ENCODE measurements around the gene RPS25. TPM values are rescaled to one million over a fixed set of nuclear protein-coding genes. Genes with fewer than 3 reads are reported as not detected.
"Not testable (repeated sequence)": the region's sequence is repeated elsewhere in the genome, so short reads cannot be mapped to it uniquely, and the experiment has no call there.

Gene RPS25
- total RNA-seq, 6 experiments from 2014 or later, result 326 to 822 (median 376) TPM

DNA sequence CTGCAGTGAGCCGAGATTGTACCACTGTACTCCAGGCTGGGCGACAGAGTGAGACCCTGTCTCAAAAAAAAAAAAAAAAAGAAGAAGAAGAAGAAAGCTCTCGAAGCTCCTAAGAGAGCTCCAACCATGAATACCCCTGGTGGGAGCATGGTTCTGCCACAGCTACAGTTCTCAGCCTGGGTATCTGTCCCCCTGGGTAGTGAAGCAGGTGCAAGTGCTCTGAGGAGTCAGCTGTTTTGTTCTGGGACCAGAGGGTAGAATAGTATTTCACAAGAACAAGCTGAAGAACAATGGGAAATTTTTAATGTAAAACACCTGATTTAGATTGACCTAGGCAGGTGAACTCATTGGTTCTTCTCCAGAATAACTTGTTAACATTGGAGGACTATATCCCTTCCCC lies 43.1 kb upstream of the RPS25 start:
- Histone ChIP-seq H3K9me3 (no peaks in the 10 kb centered on the region), H3K27me3 (no peaks in the 10 kb centered on the region), H3K4me3 (no peak overlapping the region), H3K27ac (no peak overlapping the region), H3K4me1 (peaks cover 0 to 18% (median 3%) of the 10 kb centered on the region in 4 donors), H3K36me3 (no peaks in the 10 kb centered on the region)
- DNase-seq, result no peak
- WGBS (ENCODE audit: insufficient coverage, low coverage, low lambda C conversion rate, missing lambda C conversion rate), result 93% methylated on average over 3 of the region's 3 CpGs
- TF ChIP-seq CTCF (IDR thresholded peaks at IDR 0.05), result no peak
- no peak for TF ChIP-seq POLR2A (IDR thresholded peaks at IDR 0.05)
- intact Hi-C loops (cut with DNase I), result no loop called here
- no peak for ATAC-seq

- H3K27me3 ChIP-seq; H3K27ac ChIP-seq; H3K4me3 ChIP-seq; DNase-seq; H3K9me3 ChIP-seq; ATAC-seq; intact Hi-C loops (cut with DNase I): not testable (repeated sequence)
- 76% methylated on average over 5 of the region's 35 CpGs for WGBS (ENCODE audit: insufficient coverage, low coverage, low lambda C conversion rate, missing lambda C conversion rate)
- peaks cover 3 to 10% (median 8%) of the 10 kb centered on the region in 4 donors for H3K36me3 ChIP-seq
- peaks cover 0 to 28% (median 3%) of the 10 kb centered on the region in 4 donors for H3K4me1 ChIP-seq
Observed at GRCh38 chr11:119059128-119059527, 41.0 kb upstream of the RPS25 start.

- H3K4me3 ChIP-seq, result peak within 1 kb of the TSS; percentile 95 to 99 (median 98)
- WGBS (ENCODE audit: insufficient coverage, low coverage, low lambda C conversion rate, missing lambda C conversion rate), result 0% methylated on average over 10 of the region's 79 CpGs
- peak within 1 kb of the TSS; percentile 58 to 83 (median 79) for H3K27ac ChIP-seq
- peaks cover 10 to 30% (median 19%) of the 10 kb centered on the region in 4 donors for H3K36me3 ChIP-seq
- intact Hi-C loops (cut with DNase I), result no loop called here
- H3K4me1 ChIP-seq, result peaks cover 0 to 19% (median 3%) of the 10 kb centered on the region in 4 donors
- no peaks in the 10 kb centered on the region for H3K9me3 ChIP-seq
- H3K27me3 ChIP-seq, result no peaks in the 10 kb centered on the region
- TF ChIP-seq POLR2A (IDR thresholded peaks at IDR 0.05), result peak; percentile 92
- peak in 3 of 4 donors; percentile 16 to 24 (median 24) for TF ChIP-seq CTCF (IDR thresholded peaks at IDR 0.05)
- ATAC-seq, result peak; percentile 96 to 98 (median 96)
- peak; percentile 99 for DNase-seq
Observed at GRCh38 chr11:119057000-119057769, 39.0 kb upstream of the RPS25 start, which contains the start of gene HYOU1. Gene HYOU1 (minus strand): TSS chr11:119057205. CDS start chr11:119056160, 1,045 bp downstream.

DNA sequence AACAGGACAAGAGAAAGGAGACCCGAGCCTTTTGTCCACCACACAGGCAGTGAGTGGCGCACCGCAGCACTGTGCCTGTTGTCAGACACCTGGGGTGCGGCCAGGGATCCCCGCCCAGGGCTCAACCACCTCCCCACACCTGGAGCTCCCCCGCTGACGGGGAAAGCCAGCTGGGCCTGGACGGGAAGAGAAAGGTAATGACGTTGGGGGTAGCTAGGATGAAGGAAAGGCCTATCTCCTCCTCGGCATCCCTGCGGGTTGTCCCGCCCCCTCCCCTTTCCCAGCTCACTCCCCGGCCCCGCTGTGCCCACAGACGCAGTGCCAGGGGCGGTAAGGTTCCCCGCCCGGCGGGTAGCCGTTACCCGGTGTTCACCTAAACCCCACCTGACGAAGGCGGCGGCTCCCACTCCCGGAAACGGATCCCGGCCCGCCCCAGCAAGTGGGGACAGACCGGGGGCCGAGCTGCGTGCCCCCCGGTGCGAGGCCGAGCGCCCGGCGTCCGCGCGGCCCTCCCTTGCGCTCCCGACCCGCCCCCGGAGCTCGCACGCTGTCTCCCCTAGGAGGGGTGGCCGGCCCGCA lies 38.4 kb upstream of the RPS25 start:
- WGBS (ENCODE audit: insufficient coverage, low coverage, low lambda C conversion rate, missing lambda C conversion rate), result 0% methylated on average over 10 of the region's 48 CpGs
- TF ChIP-seq POLR2A (IDR thresholded peaks at IDR 0.05) (no peak), CTCF (IDR thresholded peaks at IDR 0.05) (no peak)
- peak in 2 of 4 donors; percentile 0 to 1 for ATAC-seq
- H3K36me3 ChIP-seq, result peaks cover 10 to 37% (median 25%) of the 10 kb centered on the region in 4 donors
- peak overlapping the region; percentile 47 to 83 (median 58) for H3K27ac ChIP-seq
- DNase-seq, result peak in 2 of 3 donors; percentile 50 to 63
- H3K27me3 ChIP-seq, result no peaks in the 10 kb centered on the region
- H3K4me3 ChIP-seq, result peak overlapping the region; percentile 95 to 99 (median 98)
- H3K9me3 ChIP-seq, result no peaks in the 10 kb centered on the region
- intact Hi-C loops (cut with DNase I), result no loop called here
- peaks cover 0 to 19% (median 3%) of the 10 kb centered on the region in 4 donors for H3K4me1 ChIP-seq

DNA sequence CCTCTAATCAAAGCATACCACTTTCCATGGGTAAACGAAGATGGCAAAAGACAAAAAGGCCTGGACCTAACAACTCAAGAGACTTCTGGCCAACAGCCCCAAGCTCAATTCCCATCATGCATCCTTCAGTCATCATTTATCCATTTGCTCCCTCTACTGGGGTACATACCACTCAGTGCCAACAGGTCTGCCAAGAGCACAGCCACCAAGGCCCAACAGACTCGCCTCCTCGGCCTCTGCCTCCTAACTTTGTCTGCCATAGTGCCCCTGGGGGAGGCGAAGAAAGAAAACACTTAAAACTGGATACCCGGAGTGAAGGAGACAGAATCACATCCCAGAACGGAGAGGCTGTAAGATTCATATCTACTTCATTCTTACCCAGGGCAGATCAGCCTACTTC lies 37.8 kb upstream of the RPS25 start:
- H3K4me1 ChIP-seq, result peaks cover 0 to 19% (median 3%) of the 10 kb centered on the region in 4 donors
- no peak for ATAC-seq
- DNase-seq, result no peak
- TF ChIP-seq POLR2A (IDR thresholded peaks at IDR 0.05), result no peak
- TF ChIP-seq CTCF (IDR thresholded peaks at IDR 0.05), result no peak
- intact Hi-C loops (cut with DNase I), result no loop called here
- 17% methylated on average over 5 of the region's 6 CpGs for WGBS (ENCODE audit: insufficient coverage, low coverage, low lambda C conversion rate, missing lambda C conversion rate)
- H3K9me3 ChIP-seq, result no peaks in the 10 kb centered on the region
- peak overlapping the region; percentile 95 to 99 (median 98) for H3K4me3 ChIP-seq
- no peaks in the 10 kb centered on the region for H3K27me3 ChIP-seq
- peaks cover 10 to 43% (median 28%) of the 10 kb centered on the region in 4 donors for H3K36me3 ChIP-seq
- H3K27ac ChIP-seq, result no peak overlapping the region

All from right lobe of liver (tissue), 6 donors.